ENCODE results near the gene MYO1E.

GRCh38 chr15:59410391-59410896 lies 37.8 kb upstream of the MYO1E start:
- TF ChIP-seq CTCF (conservative IDR thresholded peaks at IDR 0.05; ENCODE audit: low read depth, low read length) (no peak), RCOR1 (IDR thresholded peaks at IDR 0.05; ENCODE audit: insufficient replicate concordance, low read length) (no peak), CEBPB (IDR thresholded peaks at IDR 0.05; ENCODE audit: low read depth, low read length) (no peak)

Data from IMR-90 (cell line).